Neural progenitor cell (in vitro differentiated cells): Measurements from ENCODE around the gene ZCWPW1. TPM values are rescaled to one million over a fixed set of nuclear protein-coding genes. Genes with fewer than 3 reads are reported as not detected.
"Not testable (repeated sequence)": the region's sequence is repeated elsewhere in the genome, so short reads cannot be mapped to it uniquely, and the experiment has no call there.

ENCODE experiments used
- DNase-seq: peaks from one replicate; pipeline ENCODE4 v3.0.0-alpha.2; 2016; ENCODE audit warnings: low spot score
- H2AFZ ChIP-seq: fragments of 200-600 bp; sonication (generic); replicated peaks from 2 replicates; pipeline ENCODE4 v1.6.1; 2016; ENCODE audit warnings: antibody characterized with exemption
- H3F3A ChIP-seq: fragments of 200-600 bp; sonication (generic); 2 replicates; pipeline ENCODE4 v1.6.1; 2016; ENCODE audit warnings: antibody characterized with exemption, low read depth
- H3K27ac ChIP-seq: fragments of 200-600 bp; sonication (generic); 2 replicates; pipeline ENCODE4 v1.5.1; 2016; ENCODE audit warnings: mild to moderate bottlenecking
- H3K27me3 ChIP-seq: fragments of 200-600 bp; sonication (generic); 2 replicates; pipeline ENCODE4 v1.6.1; 2016; ENCODE audit warnings: mild to moderate bottlenecking, moderate library complexity
- H3K36me3 ChIP-seq: fragments of 200-600 bp; sonication (generic); 2 replicates; pipeline ENCODE4 v1.5.1; 2016
- H3K4me1 ChIP-seq: fragments of 200-600 bp; sonication (generic); 2 replicates; pipeline ENCODE4 v1.6.1; 2016; ENCODE audit warnings: mixed run types
- H3K4me2 ChIP-seq: fragments of 200-600 bp; sonication (generic); 2 replicates; pipeline ENCODE4 v1.6.1; 2016
- H3K4me3 ChIP-seq: fragments of 200-600 bp; sonication (generic); 2 replicates; pipeline ENCODE4 v1.5.1; 2016
- H3K79me2 ChIP-seq: fragments of 200-600 bp; sonication (generic); 2 replicates; pipeline ENCODE4 v1.6.1; 2016; ENCODE audit warnings: low read depth
- H3K9ac ChIP-seq: fragments of 200-600 bp; sonication (generic); 2 replicates; pipeline ENCODE4 v1.6.1; 2016
- H3K9me3 ChIP-seq: fragments of 200-600 bp; sonication (generic); 2 replicates; pipeline ENCODE4 v1.5.1; 2016; ENCODE audit warnings: low read depth
- H4K20me1 ChIP-seq: fragments of 200-600 bp; sonication (generic); 2 replicates; pipeline ENCODE4 v1.6.1; 2016; ENCODE audit warnings: low read depth
- H3K27ac Mint-ChIP-seq: 3 replicates; pipeline ENCODE4 v1.8.0; 2021; ENCODE audit warnings: mixed read lengths
- H3K27me3 Mint-ChIP-seq: 2 replicates; pipeline ENCODE4 v1.8.0; 2022; ENCODE audit warnings: low read depth, mild to moderate bottlenecking, inconsistent platforms, moderate library complexity, mixed read lengths; ENCODE audit not compliant: insufficient read depth
- H3K36me3 Mint-ChIP-seq: 3 replicates; pipeline ENCODE4 v1.8.0; 2021; ENCODE audit warnings: mixed read lengths
- H3K4me1 Mint-ChIP-seq: 3 replicates; pipeline ENCODE4 v1.8.0; 2021; ENCODE audit warnings: mixed read lengths
- H3K4me3 Mint-ChIP-seq: 3 replicates; pipeline ENCODE4 v1.8.0; 2021; ENCODE audit warnings: mild to moderate bottlenecking, moderate library complexity, mixed read lengths
- H3K9me3 Mint-ChIP-seq: 3 replicates; pipeline ENCODE4 v1.8.0; 2020; ENCODE audit warnings: mixed read lengths
- EZH2 ChIP-seq: fragments of 200-600 bp; sonication (generic); IDR thresholded peaks from 2 replicates; pipeline ENCODE4 v1.6.1; 2017; ENCODE audit warnings: antibody characterized with exemption, mild to moderate bottlenecking, moderate library complexity
- EZH2phosphoT487 ChIP-seq: fragments of 200-600 bp; sonication (generic); IDR thresholded peaks from 2 replicates; pipeline ENCODE4 v1.6.1; 2017; ENCODE audit warnings: antibody characterized with exemption
- total RNA-seq: library from RNA; depleted of rRNA; stranded (reverse); fragments of >200 nt; gene quantifications from 2 replicates; pipeline ENCODE4 v1.2.3, GENCODE V29; 2015; ENCODE audit warnings: low replicate concordance
- TF ChIP-seq, protein P1 (sequence below): fragments of 200-600 bp; sonication (generic); IDR thresholded peaks from 2 replicates; pipeline ENCODE4 v1.5.1; 2017; ENCODE audit warnings: antibody characterized with exemption, mild to moderate bottlenecking

ZCWPW1 gene
- total RNA-seq, 1 donor from 2014 or later: 1.4 TPM

GRCh38 chr7:100367676-100368613 is 60.6 kb downstream of the ZCWPW1 start:
- Histone ChIP-seq H3K79me2 (no peaks in the 10 kb centered on the region), H3K4me1 (peaks cover 26% of the 10 kb centered on the region), H4K20me1 (peaks cover 6% of the 10 kb centered on the region), H3K9me3 (no peaks in the 10 kb centered on the region), H3K9ac (no peak overlapping the region), H3K4me2 (no peak overlapping the region), H3K36me3 (no peaks in the 10 kb centered on the region), H2AFZ (no peak overlapping the region), H3K27ac (peak overlapping the region; percentile 29), H3K27me3 (no peaks in the 10 kb centered on the region), H3K4me3 (no peak overlapping the region), H3F3A (peaks cover 28% of the 10 kb centered on the region)
- no peak for TF ChIP-seq EZH2phosphoT487
- TF ChIP-seq, protein P1, sequence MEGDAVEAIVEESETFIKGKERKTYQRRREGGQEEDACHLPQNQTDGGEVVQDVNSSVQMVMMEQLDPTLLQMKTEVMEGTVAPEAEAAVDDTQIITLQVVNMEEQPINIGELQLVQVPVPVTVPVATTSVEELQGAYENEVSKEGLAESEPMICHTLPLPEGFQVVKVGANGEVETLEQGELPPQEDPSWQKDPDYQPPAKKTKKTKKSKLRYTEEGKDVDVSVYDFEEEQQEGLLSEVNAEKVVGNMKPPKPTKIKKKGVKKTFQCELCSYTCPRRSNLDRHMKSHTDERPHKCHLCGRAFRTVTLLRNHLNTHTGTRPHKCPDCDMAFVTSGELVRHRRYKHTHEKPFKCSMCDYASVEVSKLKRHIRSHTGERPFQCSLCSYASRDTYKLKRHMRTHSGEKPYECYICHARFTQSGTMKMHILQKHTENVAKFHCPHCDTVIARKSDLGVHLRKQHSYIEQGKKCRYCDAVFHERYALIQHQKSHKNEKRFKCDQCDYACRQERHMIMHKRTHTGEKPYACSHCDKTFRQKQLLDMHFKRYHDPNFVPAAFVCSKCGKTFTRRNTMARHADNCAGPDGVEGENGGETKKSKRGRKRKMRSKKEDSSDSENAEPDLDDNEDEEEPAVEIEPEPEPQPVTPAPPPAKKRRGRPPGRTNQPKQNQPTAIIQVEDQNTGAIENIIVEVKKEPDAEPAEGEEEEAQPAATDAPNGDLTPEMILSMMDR: no peak
- no peak for TF ChIP-seq EZH2
- H3K4me3 Mint-ChIP-seq: peak overlapping the region; percentile 27
- peak overlapping the region; percentile 96 for H3K27ac Mint-ChIP-seq
- H3K9me3 Mint-ChIP-seq: no peaks in the 10 kb centered on the region
- peaks cover 24% of the 10 kb centered on the region for H3K36me3 Mint-ChIP-seq
- DNase-seq: no peak
- H3K27me3 Mint-ChIP-seq: peaks cover 3% of the 10 kb centered on the region
- H3K4me1 Mint-ChIP-seq: peaks cover 20% of the 10 kb centered on the region

DNA sequence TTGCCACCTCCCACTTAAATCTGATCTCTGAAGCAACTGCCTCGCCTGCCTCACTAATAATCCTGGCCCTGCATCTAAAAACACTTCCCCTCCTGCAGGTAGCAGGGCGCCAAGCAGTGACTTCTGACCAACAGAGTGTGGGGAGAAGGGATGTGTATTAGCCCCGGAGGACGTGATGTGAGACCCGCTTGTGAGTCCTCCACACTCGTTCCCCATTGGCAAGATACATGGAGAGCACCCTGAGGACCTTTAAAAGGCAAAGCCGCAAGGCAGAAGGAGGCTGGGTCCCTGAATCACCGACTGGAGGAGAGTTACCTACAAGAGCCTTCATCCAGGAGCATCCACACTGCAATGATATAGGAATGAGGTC is 61.3 kb downstream of the ZCWPW1 start:
- Histone ChIP-seq H3K4me1 (peaks cover 26% of the 10 kb centered on the region), H3K4me2 (no peak overlapping the region), H3K4me3 (no peak overlapping the region), H3K27ac (peak overlapping the region; percentile 29), H3F3A (peaks cover 28% of the 10 kb centered on the region), H3K79me2 (no peaks in the 10 kb centered on the region), H2AFZ (no peak overlapping the region), H3K9ac (no peak overlapping the region), H4K20me1 (peaks cover 6% of the 10 kb centered on the region), H3K9me3 (no peaks in the 10 kb centered on the region), H3K27me3 (no peaks in the 10 kb centered on the region), H3K36me3 (no peaks in the 10 kb centered on the region)
- Mint-ChIP-seq H3K9me3 (no peaks in the 10 kb centered on the region), H3K36me3 (peaks cover 26% of the 10 kb centered on the region), H3K27ac (no peak overlapping the region), H3K4me3 (peak overlapping the region; percentile 64), H3K27me3 (peaks cover 3% of the 10 kb centered on the region), H3K4me1 (peaks cover 20% of the 10 kb centered on the region)
- DNase-seq: no peak
- TF ChIP-seq EZH2phosphoT487 (no peak), EZH2 (no peak)
- TF ChIP-seq, protein P1: no peak

DNA sequence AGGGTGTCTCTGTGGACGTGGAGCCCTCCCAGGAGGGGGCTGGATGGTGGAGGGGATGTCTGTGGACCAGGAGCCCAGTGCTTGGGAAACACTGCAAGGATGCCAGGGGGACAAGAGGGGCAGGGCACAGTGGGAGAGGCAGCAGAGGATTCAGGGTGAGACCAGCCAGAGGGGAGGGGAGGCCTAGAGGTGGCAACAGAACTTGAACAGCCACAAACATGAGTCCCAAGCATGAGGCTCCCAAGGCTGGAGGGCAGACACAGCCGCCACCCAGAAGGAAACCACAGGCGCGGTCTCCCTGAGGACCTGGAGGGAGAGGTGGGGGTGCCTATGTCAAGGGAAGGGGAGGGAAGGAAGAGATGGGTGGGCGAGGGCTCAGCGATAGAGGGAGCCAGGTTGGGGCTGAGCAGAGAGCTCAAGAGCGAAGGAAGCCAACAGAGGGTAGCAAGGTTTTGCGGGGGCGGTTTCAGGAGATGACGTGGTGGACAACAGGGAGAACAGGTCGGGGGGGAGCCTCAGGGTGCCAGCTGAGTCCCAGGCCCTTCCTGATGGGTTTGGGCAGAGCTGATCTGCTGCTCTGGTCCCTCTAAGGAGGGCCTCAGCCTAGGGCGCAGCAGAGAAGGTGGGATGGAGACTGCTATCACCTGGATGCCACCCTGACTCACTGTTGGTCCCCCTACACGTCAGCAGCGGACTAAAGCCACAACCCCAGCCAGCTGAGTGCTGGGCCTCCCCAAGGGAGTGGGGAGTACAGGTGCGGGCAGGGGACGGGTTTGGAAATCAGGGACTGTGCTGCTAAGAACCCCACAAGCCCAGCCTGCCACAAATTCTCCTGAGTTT is 61.9 kb downstream of the ZCWPW1 start:
- Mint-ChIP-seq H3K9me3 (no peaks in the 10 kb centered on the region), H3K36me3 (peaks cover 32% of the 10 kb centered on the region), H3K4me3 (peak overlapping the region; percentile 54), H3K27me3 (peaks cover 3% of the 10 kb centered on the region), H3K27ac (peak overlapping the region; percentile 66), H3K4me1 (peaks cover 18% of the 10 kb centered on the region)
- Histone ChIP-seq H3F3A (peaks cover 28% of the 10 kb centered on the region), H3K36me3 (no peaks in the 10 kb centered on the region), H3K9me3 (no peaks in the 10 kb centered on the region), H3K79me2 (no peaks in the 10 kb centered on the region), H3K4me3 (no peak overlapping the region), H3K27me3 (no peaks in the 10 kb centered on the region), H3K4me1 (peaks cover 23% of the 10 kb centered on the region), H3K9ac (no peak overlapping the region), H2AFZ (no peak overlapping the region), H3K27ac (no peak overlapping the region), H4K20me1 (peaks cover 6% of the 10 kb centered on the region), H3K4me2 (no peak overlapping the region)
- no peak for DNase-seq
- no peak for TF ChIP-seq EZH2
- TF ChIP-seq EZH2phosphoT487: no peak
- TF ChIP-seq, protein P1: no peak

- H3K36me3 Mint-ChIP-seq: peaks cover 35% of the 10 kb centered on the region
- Histone ChIP-seq H3F3A (peaks cover 25% of the 10 kb centered on the region), H3K4me1 (peaks cover 17% of the 10 kb centered on the region)
- DNase-seq, H3K4me3 Mint-ChIP-seq, H3K9me3 Mint-ChIP-seq, H3K79me2 ChIP-seq, H3K36me3 ChIP-seq, H3K4me2 ChIP-seq, H3K9me3 ChIP-seq, H4K20me1 ChIP-seq, H3K27me3 Mint-ChIP-seq, H2AFZ ChIP-seq, H3K4me3 ChIP-seq, H3K27ac ChIP-seq, H3K9ac ChIP-seq, H3K27me3 ChIP-seq: not testable (repeated sequence)
- H3K4me1 Mint-ChIP-seq: peaks cover 12% of the 10 kb centered on the region
- H3K27ac Mint-ChIP-seq: peak overlapping the region; percentile 66
Measured at GRCh38 chr7:100365998-100366367, 62.5 kb downstream of the ZCWPW1 start.
